Measurements from ENCODE around the gene INPP5E. TPM values are rescaled to one million over a fixed set of nuclear protein-coding genes. Genes with fewer than 3 reads are reported as not detected.
"Not testable (repeated sequence)": the region's sequence is repeated elsewhere in the genome, so short reads cannot be mapped to it uniquely, and the experiment has no call there.

The INPP5E gene
- total RNA-seq, 1 donor from 2014 or later: 10.6 TPM

GRCh38 chr9:136429683-136430491 lies 9.8 kb downstream of the INPP5E start:
- Histone ChIP-seq H3K36me3 (peaks cover 56% of the 10 kb centered on the region), H3K4me3 (no peak overlapping the region), H3K27me3 (ENCODE audit: low read depth) (no peaks in the 10 kb centered on the region), H3K4me1 (peaks cover 10% of the 10 kb centered on the region), H3K9me3 (replicated peaks) (no peaks in the 10 kb centered on the region), H3K27ac (replicated peaks) (peak overlapping the region; percentile 63)
- TF ChIP-seq, protein P1, sequence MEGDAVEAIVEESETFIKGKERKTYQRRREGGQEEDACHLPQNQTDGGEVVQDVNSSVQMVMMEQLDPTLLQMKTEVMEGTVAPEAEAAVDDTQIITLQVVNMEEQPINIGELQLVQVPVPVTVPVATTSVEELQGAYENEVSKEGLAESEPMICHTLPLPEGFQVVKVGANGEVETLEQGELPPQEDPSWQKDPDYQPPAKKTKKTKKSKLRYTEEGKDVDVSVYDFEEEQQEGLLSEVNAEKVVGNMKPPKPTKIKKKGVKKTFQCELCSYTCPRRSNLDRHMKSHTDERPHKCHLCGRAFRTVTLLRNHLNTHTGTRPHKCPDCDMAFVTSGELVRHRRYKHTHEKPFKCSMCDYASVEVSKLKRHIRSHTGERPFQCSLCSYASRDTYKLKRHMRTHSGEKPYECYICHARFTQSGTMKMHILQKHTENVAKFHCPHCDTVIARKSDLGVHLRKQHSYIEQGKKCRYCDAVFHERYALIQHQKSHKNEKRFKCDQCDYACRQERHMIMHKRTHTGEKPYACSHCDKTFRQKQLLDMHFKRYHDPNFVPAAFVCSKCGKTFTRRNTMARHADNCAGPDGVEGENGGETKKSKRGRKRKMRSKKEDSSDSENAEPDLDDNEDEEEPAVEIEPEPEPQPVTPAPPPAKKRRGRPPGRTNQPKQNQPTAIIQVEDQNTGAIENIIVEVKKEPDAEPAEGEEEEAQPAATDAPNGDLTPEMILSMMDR (IDR thresholded peaks at IDR 0.05; ENCODE audit: borderline replicate concordance): no peak
- DNase-seq: no peak
- intact Hi-C loops (cut with micrococcal nuclease): no loop called here

GRCh38 chr9:136429075-136429628 lies 10.5 kb downstream of the INPP5E start:
- Histone ChIP-seq H3K4me3 (no peak overlapping the region), H3K27me3 (ENCODE audit: low read depth) (no peaks in the 10 kb centered on the region), H3K4me1 (peaks cover 8% of the 10 kb centered on the region), H3K36me3 (peaks cover 62% of the 10 kb centered on the region), H3K9me3 (replicated peaks) (no peaks in the 10 kb centered on the region), H3K27ac (replicated peaks) (peak overlapping the region; percentile 63)
- intact Hi-C loops (cut with micrococcal nuclease): no loop called here
- DNase-seq: no peak
- TF ChIP-seq, protein P1 (IDR thresholded peaks at IDR 0.05; ENCODE audit: borderline replicate concordance): no peak

GRCh38 chr9:136426787-136427186 lies 12.9 kb downstream of the INPP5E start:
- TF ChIP-seq, protein P1 (IDR thresholded peaks at IDR 0.05; ENCODE audit: borderline replicate concordance): no peak
- Histone ChIP-seq H3K36me3 (peaks cover 67% of the 10 kb centered on the region), H3K27me3 (ENCODE audit: low read depth) (no peaks in the 10 kb centered on the region), H3K4me3 (no peak overlapping the region), H3K27ac (replicated peaks) (peak overlapping the region; percentile 12), H3K9me3 (replicated peaks) (no peaks in the 10 kb centered on the region), H3K4me1 (peaks cover 8% of the 10 kb centered on the region)
- no peak for DNase-seq
- intact Hi-C loops (cut with micrococcal nuclease): no loop called here

DNA sequence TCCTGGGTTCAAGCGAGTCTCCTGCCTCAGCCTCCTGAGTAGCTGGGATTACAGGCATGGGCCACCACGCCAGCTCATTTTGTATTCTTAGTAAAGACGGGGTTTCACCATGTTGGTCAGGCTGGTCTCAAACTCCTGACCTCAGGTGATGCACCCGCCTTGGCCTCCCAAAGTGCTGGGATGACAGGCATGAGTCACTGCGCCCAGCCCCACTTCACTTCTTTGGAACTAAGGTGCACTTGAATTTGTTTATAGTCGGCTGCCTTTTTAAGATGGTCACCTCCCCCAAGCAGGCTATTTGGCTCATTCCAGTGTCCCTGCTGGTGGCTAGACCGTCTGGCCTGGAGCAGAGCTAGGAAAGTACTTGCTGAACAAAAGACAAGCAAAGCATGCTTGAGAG lies 14.3 kb downstream of the INPP5E start:
- H3K27ac ChIP-seq (replicated peaks); H3K27me3 ChIP-seq (ENCODE audit: low read depth); H3K4me1 ChIP-seq; H3K9me3 ChIP-seq (replicated peaks); intact Hi-C loops (cut with micrococcal nuclease); H3K4me3 ChIP-seq; DNase-seq: not testable (repeated sequence)
- peaks cover 75% of the 10 kb centered on the region for H3K36me3 ChIP-seq

- Histone ChIP-seq H3K27me3 (ENCODE audit: low read depth) (no peaks in the 10 kb centered on the region), H3K4me1 (no peaks in the 10 kb centered on the region), H3K9me3 (replicated peaks) (no peaks in the 10 kb centered on the region), H3K27ac (replicated peaks) (no peak overlapping the region), H3K4me3 (no peak overlapping the region), H3K36me3 (peaks cover 75% of the 10 kb centered on the region)
- intact Hi-C loops (cut with micrococcal nuclease): no loop called here
- DNase-seq: no peak
- TF ChIP-seq, protein P1 (IDR thresholded peaks at IDR 0.05; ENCODE audit: borderline replicate concordance): no peak
Measured at GRCh38 chr9:136424750-136425362, 14.8 kb downstream of the INPP5E start.
